Measurements from ENCODE around the gene PLXNC1. TPM values are rescaled to one million over a fixed set of nuclear protein-coding genes. Genes with fewer than 3 reads are reported as not detected.

Gene PLXNC1
- total RNA-seq, 1 donor from 2014 or later, result 14.2 TPM

GRCh38 chr12:94143951-94144350, 4.4 kb upstream of the PLXNC1 start:
- no peak overlapping the region for H3K27ac ChIP-seq
- no peak for DNase-seq (ENCODE audit: extremely low spot score in 2 of 2)
- H3K9me3 ChIP-seq, result no peaks in the 10 kb centered on the region
- H3K4me3 ChIP-seq, result no peak overlapping the region
- no peaks in the 10 kb centered on the region for H3K27me3 ChIP-seq
- intact Hi-C loops (cut with DNase I), result loop anchor here (5.0 kb wide), 1 partner anchor 388 kb away; no protein-coding TSS in a partner anchor
- TF ChIP-seq POLR2A (IDR thresholded peaks at IDR 0.05) (no peak), POLR2AphosphoS5 (IDR thresholded peaks at IDR 0.05; ENCODE audit: insufficient read depth in 1 of 2, low read depth in 1 of 2) (no peak), CTCF (IDR thresholded peaks at IDR 0.05) (no peak)
- H3K36me3 ChIP-seq, result no peaks in the 10 kb centered on the region
- H3K4me1 ChIP-seq, result peaks cover 8% of the 10 kb centered on the region

GRCh38 chr12:94144781-94145180, 3.6 kb upstream of the PLXNC1 start:
- Histone ChIP-seq H3K9me3 (no peaks in the 10 kb centered on the region), H3K4me1 (peaks cover 15% of the 10 kb centered on the region), H3K4me3 (no peak overlapping the region), H3K27me3 (no peaks in the 10 kb centered on the region), H3K27ac (no peak overlapping the region), H3K36me3 (no peaks in the 10 kb centered on the region)
- intact Hi-C loops (cut with DNase I), result loop anchor here (5.0 kb wide), 2 partner anchors 288 to 388 kb away; no protein-coding TSS in a partner anchor
- no peak for TF ChIP-seq POLR2AphosphoS5 (IDR thresholded peaks at IDR 0.05; ENCODE audit: insufficient read depth in 1 of 2, low read depth in 1 of 2)
- TF ChIP-seq POLR2A (IDR thresholded peaks at IDR 0.05), result no peak
- no peak for TF ChIP-seq CTCF (IDR thresholded peaks at IDR 0.05)
- DNase-seq (ENCODE audit: extremely low spot score in 2 of 2), result no peak

GRCh38 chr12:94145191-94145983, 3.0 kb upstream of the PLXNC1 start:
- H3K9me3 ChIP-seq, result no peaks in the 10 kb centered on the region
- no peak overlapping the region for H3K27ac ChIP-seq
- intact Hi-C loops (cut with DNase I), result loop anchor here (5.0 kb wide), 1 partner anchor 287 kb away; no protein-coding TSS in a partner anchor
- H3K27me3 ChIP-seq, result no peaks in the 10 kb centered on the region
- no peak overlapping the region for H3K4me3 ChIP-seq
- no peak for DNase-seq (ENCODE audit: extremely low spot score in 2 of 2)
- TF ChIP-seq CTCF (IDR thresholded peaks at IDR 0.05) (peak in 1 of 3 experiments; percentile 48), POLR2AphosphoS5 (IDR thresholded peaks at IDR 0.05; ENCODE audit: insufficient read depth in 1 of 2, low read depth in 1 of 2) (no peak), POLR2A (IDR thresholded peaks at IDR 0.05) (no peak)
- no peaks in the 10 kb centered on the region for H3K36me3 ChIP-seq
- peaks cover 19% of the 10 kb centered on the region for H3K4me1 ChIP-seq

GRCh38 chr12:94146166-94146936, 2.0 kb upstream of the PLXNC1 start:
- TF ChIP-seq CTCF (IDR thresholded peaks at IDR 0.05) (no peak), POLR2AphosphoS5 (IDR thresholded peaks at IDR 0.05; ENCODE audit: insufficient read depth in 1 of 2, low read depth in 1 of 2) (no peak), POLR2A (IDR thresholded peaks at IDR 0.05) (no peak)
- intact Hi-C loops (cut with DNase I), result loop anchor here (5.0 kb wide), 1 partner anchor 286 kb away; no protein-coding TSS in a partner anchor
- no peaks in the 10 kb centered on the region for H3K36me3 ChIP-seq
- no peak for DNase-seq (ENCODE audit: extremely low spot score in 2 of 2)
- peaks cover 19% of the 10 kb centered on the region for H3K4me1 ChIP-seq
- H3K9me3 ChIP-seq, result no peaks in the 10 kb centered on the region
- H3K27me3 ChIP-seq, result no peaks in the 10 kb centered on the region
- H3K27ac ChIP-seq, result no peak overlapping the region
- no peak overlapping the region for H3K4me3 ChIP-seq
